BE2C (cell line): ENCODE results near the gene NWD2.

Experiments used
- DNase-seq: peaks from one replicate; pipeline ENCODE4 v3.0.0-alpha.2; 2020
- H3K27me3 ChIP-seq: fragments of 250-450 bp; sonication (Bioruptor Pico); 2 replicates; pipeline ENCODE4 v1.5.1; 2020; ENCODE audit warnings: mild to moderate bottlenecking
- H3K36me3 ChIP-seq: fragments of 250-450 bp; sonication (Bioruptor Pico); 2 replicates; pipeline ENCODE4 v1.5.1; 2020; ENCODE audit warnings: mild to moderate bottlenecking
- H3K4me1 ChIP-seq: fragments of 250-450 bp; sonication (Bioruptor Pico); 2 replicates; pipeline ENCODE4 v1.5.1; 2020
- H3K4me3 ChIP-seq: 2 replicates; pipeline ENCODE4 v1.5.1; 2011; ENCODE audit warnings: low read depth, low read length
- H3K9me3 ChIP-seq: fragments of 250-450 bp; sonication (Bioruptor Pico); 2 replicates; pipeline ENCODE4 v1.5.1; 2020
- TF ChIP-seq, protein P1 (sequence below): IDR thresholded peaks from 2 replicates; pipeline ENCODE4 v1.5.1; 2012; ENCODE audit warnings: mild to moderate bottlenecking, low read depth, low read length

NWD2 gene

GRCh38 chr4:37305984-37306383, 61.4 kb downstream of the NWD2 start:
- H3K9me3 ChIP-seq: no peaks in the 10 kb centered on the region
- no peak overlapping the region for H3K4me3 ChIP-seq
- TF ChIP-seq, protein P1, sequence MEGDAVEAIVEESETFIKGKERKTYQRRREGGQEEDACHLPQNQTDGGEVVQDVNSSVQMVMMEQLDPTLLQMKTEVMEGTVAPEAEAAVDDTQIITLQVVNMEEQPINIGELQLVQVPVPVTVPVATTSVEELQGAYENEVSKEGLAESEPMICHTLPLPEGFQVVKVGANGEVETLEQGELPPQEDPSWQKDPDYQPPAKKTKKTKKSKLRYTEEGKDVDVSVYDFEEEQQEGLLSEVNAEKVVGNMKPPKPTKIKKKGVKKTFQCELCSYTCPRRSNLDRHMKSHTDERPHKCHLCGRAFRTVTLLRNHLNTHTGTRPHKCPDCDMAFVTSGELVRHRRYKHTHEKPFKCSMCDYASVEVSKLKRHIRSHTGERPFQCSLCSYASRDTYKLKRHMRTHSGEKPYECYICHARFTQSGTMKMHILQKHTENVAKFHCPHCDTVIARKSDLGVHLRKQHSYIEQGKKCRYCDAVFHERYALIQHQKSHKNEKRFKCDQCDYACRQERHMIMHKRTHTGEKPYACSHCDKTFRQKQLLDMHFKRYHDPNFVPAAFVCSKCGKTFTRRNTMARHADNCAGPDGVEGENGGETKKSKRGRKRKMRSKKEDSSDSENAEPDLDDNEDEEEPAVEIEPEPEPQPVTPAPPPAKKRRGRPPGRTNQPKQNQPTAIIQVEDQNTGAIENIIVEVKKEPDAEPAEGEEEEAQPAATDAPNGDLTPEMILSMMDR: no peak
- no peaks in the 10 kb centered on the region for H3K4me1 ChIP-seq
- no peaks in the 10 kb centered on the region for H3K27me3 ChIP-seq
- no peaks in the 10 kb centered on the region for H3K36me3 ChIP-seq
- no peak for DNase-seq

GRCh38 chr4:37317104-37317643, 72.6 kb downstream of the NWD2 start:
- TF ChIP-seq, protein P1: no peak
- H3K27me3 ChIP-seq: no peaks in the 10 kb centered on the region
- H3K9me3 ChIP-seq: no peaks in the 10 kb centered on the region
- no peaks in the 10 kb centered on the region for H3K36me3 ChIP-seq
- DNase-seq: no peak
- no peak overlapping the region for H3K4me3 ChIP-seq
- no peaks in the 10 kb centered on the region for H3K4me1 ChIP-seq

DNA sequence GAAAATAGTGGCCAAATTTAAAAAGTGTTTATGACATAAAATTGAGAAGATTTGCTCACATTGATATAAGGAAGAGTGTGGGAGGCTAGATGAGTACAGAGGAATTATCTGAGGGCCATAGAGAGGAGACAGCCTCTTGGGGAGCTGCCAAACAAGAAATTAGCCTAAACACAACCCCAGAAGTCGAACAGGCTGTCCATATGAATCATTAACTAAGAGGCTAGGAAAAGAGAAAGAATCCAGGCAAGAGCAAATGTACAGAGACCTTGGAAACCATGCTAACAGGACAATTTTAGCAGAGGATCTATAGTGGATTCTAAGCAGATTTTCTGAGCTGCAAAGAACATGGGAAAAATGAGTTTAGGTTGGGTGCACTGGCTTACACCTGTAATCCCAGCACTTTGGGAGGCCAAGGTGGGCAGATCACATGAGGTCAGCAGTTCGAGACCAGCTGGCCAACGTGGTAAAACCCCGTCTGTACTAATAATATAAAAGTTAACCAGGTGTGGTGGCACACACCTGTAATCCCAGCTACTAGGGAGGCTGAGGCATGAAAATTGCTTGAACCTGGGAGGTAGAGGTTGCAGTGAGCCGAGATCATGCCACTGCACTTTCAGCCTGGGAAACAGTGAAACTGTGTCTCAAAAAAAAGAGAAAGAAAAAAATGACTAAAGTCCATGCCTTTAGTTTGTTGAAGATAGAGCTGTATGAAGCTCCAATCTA, 76.1 kb downstream of the NWD2 start:
- Histone ChIP-seq H3K4me3 (no peak overlapping the region), H3K27me3 (no peaks in the 10 kb centered on the region), H3K36me3 (no peaks in the 10 kb centered on the region), H3K4me1 (no peaks in the 10 kb centered on the region), H3K9me3 (no peaks in the 10 kb centered on the region)
- DNase-seq: no peak
- TF ChIP-seq, protein P1: no peak

GRCh38 chr4:37322122-37322521, 77.6 kb downstream of the NWD2 start:
- TF ChIP-seq, protein P1: no peak
- H3K9me3 ChIP-seq: no peaks in the 10 kb centered on the region
- DNase-seq: no peak
- no peak overlapping the region for H3K4me3 ChIP-seq
- no peaks in the 10 kb centered on the region for H3K4me1 ChIP-seq
- no peaks in the 10 kb centered on the region for H3K27me3 ChIP-seq
- no peaks in the 10 kb centered on the region for H3K36me3 ChIP-seq

GRCh38 chr4:37324546-37324945, 80.0 kb downstream of the NWD2 start:
- Histone ChIP-seq H3K4me3 (no peak overlapping the region), H3K9me3 (no peaks in the 10 kb centered on the region), H3K4me1 (no peaks in the 10 kb centered on the region), H3K36me3 (no peaks in the 10 kb centered on the region), H3K27me3 (no peaks in the 10 kb centered on the region)
- DNase-seq: no peak
- TF ChIP-seq, protein P1: no peak

DNA sequence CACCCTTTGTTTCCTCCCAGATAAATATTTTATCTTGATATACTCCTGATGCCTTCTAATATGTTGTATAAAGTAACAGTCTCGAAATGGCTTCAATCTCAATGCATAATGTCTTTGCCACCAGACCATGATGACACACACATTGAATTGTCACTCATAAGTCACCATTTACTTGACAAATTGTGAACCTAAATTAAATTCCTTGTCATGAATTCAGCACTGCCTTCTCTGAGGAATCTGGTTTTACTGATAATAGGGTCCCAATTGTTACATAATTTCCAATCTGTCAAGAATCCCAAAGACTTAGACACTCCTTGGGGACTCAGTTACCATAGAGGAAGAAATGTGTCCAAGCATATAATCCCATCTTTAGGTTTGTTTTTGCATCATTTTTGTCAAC, 82.3 kb downstream of the NWD2 start:
- no peaks in the 10 kb centered on the region for H3K9me3 ChIP-seq
- no peaks in the 10 kb centered on the region for H3K4me1 ChIP-seq
- TF ChIP-seq, protein P1: no peak
- H3K27me3 ChIP-seq: no peaks in the 10 kb centered on the region
- no peak overlapping the region for H3K4me3 ChIP-seq
- no peak for DNase-seq
- no peaks in the 10 kb centered on the region for H3K36me3 ChIP-seq
